Suprapubic skin (tissue), 4 donors: ENCODE data around the gene RAPH1. TPM values are rescaled to one million over a fixed set of nuclear protein-coding genes. Genes with fewer than 3 reads are reported as not detected.

Source experiments
- DNase-seq, 2 donors: peaks; one replicate each; pipeline ENCODE4 v3.0.0-alpha.2; 2019; ENCODE audit warnings: low spot score in 2 of 2
- H3K27ac ChIP-seq: fragments of 200-600 bp; sonication (generic); one replicate; pipeline ENCODE4 v1.5.1; 2019
- H3K27me3 ChIP-seq: fragments of 200-600 bp; sonication (generic); one replicate; pipeline ENCODE4 v1.5.1; 2019
- H3K36me3 ChIP-seq: fragments of 200-600 bp; sonication (generic); one replicate; pipeline ENCODE4 v1.5.1; 2019
- H3K4me1 ChIP-seq: fragments of 200-600 bp; sonication (generic); one replicate; pipeline ENCODE4 v1.5.1; 2019
- H3K4me3 ChIP-seq: fragments of 200-600 bp; sonication (generic); one replicate; pipeline ENCODE4 v1.5.1; 2019; ENCODE audit warnings: mild to moderate bottlenecking
- H3K9me3 ChIP-seq: fragments of 200-600 bp; sonication (generic); one replicate; pipeline ENCODE4 v1.5.1; 2019
- CTCF ChIP-seq, 2 donors: fragments of 200-600 bp in 1 of 2; fragments of 450-650 bp in 1 of 2; sonication (generic) in 1 of 2; IDR thresholded peaks; one replicate each; pipeline ENCODE4 v1.5.1; 2016 to 2019; ENCODE audit warnings: antibody characterized with exemption in 2 of 2, mild to moderate bottlenecking in 1 of 2, moderate library complexity in 1 of 2
- EP300 ChIP-seq: sonication (generic); formaldehyde crosslinking; IDR thresholded peaks from one replicate; pipeline ENCODE4 v1.6.1; 2017; ENCODE audit warnings: antibody characterized with exemption
- POLR2A ChIP-seq, 2 donors: fragments of 450-650 bp; IDR thresholded peaks; one replicate each; pipeline ENCODE4 v1.6.1; 2017; ENCODE audit warnings: antibody characterized with exemption in 2 of 2, mild to moderate bottlenecking in 2 of 2, moderate library complexity in 2 of 2
- POLR2AphosphoS5 ChIP-seq, 3 donors: sonication (generic); formaldehyde crosslinking; IDR thresholded peaks; one replicate each; pipeline ENCODE4 v1.6.1; 2017; ENCODE audit warnings: antibody characterized with exemption in 3 of 3
- WGBS: methylation state at CpG from one replicate; pipeline ENCODE4 v1.1.5; 2018; 5-methylcytosine and 5-hydroxymethylcytosine counted together
- total RNA-seq, 4 donors: library from RNA; depleted of rRNA; stranded (reverse); fragments of >200 nt; gene quantifications; one replicate each; pipeline ENCODE4 v1.1.0, GENCODE V29; 2016

The RAPH1 gene
- total RNA-seq, 4 donors from 2014 or later: 38.3 to 58.2 (median 49.3) TPM

GRCh38 chr2:203346612-203347011, 188.5 kb downstream of the RAPH1 start:
- H3K4me1 ChIP-seq: no peaks in the 10 kb centered on the region
- no peak overlapping the region for H3K27ac ChIP-seq
- H3K4me3 ChIP-seq: no peak overlapping the region
- DNase-seq: no peak
- no peaks in the 10 kb centered on the region for H3K27me3 ChIP-seq
- no peaks in the 10 kb centered on the region for H3K36me3 ChIP-seq
- TF ChIP-seq POLR2A (IDR thresholded peaks at IDR 0.05) (no peak), POLR2AphosphoS5 (IDR thresholded peaks at IDR 0.05) (no peak), EP300 (no peak), CTCF (IDR thresholded peaks at IDR 0.05) (no peak)
- 91% methylated on average over 1 of the region's 1 CpG for WGBS
- H3K9me3 ChIP-seq: no peaks in the 10 kb centered on the region

- TF ChIP-seq POLR2A (IDR thresholded peaks at IDR 0.05): no peak
- TF ChIP-seq EP300: no peak
- TF ChIP-seq POLR2AphosphoS5 (IDR thresholded peaks at IDR 0.05): no peak
- TF ChIP-seq CTCF (IDR thresholded peaks at IDR 0.05): no peak
- Histone ChIP-seq H3K27me3 (no peaks in the 10 kb centered on the region), H3K4me1 (peaks cover 8% of the 10 kb centered on the region), H3K4me3 (no peak overlapping the region), H3K27ac (no peak overlapping the region), H3K36me3 (no peaks in the 10 kb centered on the region), H3K9me3 (no peaks in the 10 kb centered on the region)
- DNase-seq: no peak
- 96% methylated on average over 12 of the region's 12 CpGs for WGBS
Observed at GRCh38 chr2:203344667-203345066, 190.4 kb downstream of the RAPH1 start.

Other genes starting within 250 kb of the RAPH1 start
- gene ABI2, start 206.9 kb downstream of the RAPH1 start, total RNA-seq: 10 to 100 TPM; 10.1 to 28.4 (median 22.0) TPM
- gene CD28, start 171.3 kb upstream of the RAPH1 start, total RNA-seq: 1 to 10 TPM in 1 of 4 donors, under 1 TPM in 2, not detected in 1; 0.08 to 1.0 (median 0.15) TPM